GM23338 (cell line): ENCODE results near the gene MS4A12. TPM values are rescaled to one million over a fixed set of nuclear protein-coding genes. Genes with fewer than 3 reads are reported as not detected.

Source experiments
- polyA plus RNA-seq: library from polyadenylated mRNA; unstranded; fragments of >200 nt; fragmentation: Nextera tagmentation; extraction: Ambion mirVana; gene quantifications from 2 replicates; pipeline ENCODE4 v1.2.1, GENCODE V29; 2016
- total RNA-seq: library from RNA; depleted of rRNA; stranded (reverse); fragments of >200 nt; shearing (Covaris generic); gene quantifications from 2 replicates; pipeline ENCODE4 v1.2.3, GENCODE V29; 2014; rRNA removed

Gene MS4A12
- total and polyA plus RNA-seq, 2 experiments from 2014 or later = 0.21 to 0.34 TPM

Other genes with a start within 250 kb of the MS4A12 start
- not detected in 2 replicates for gene MS4A4E, start 249.6 kb upstream of the MS4A12 start, total RNA-seq
- gene MS4A4E, start 249.6 kb upstream of the MS4A12 start, polyA plus RNA-seq = not detected in 2 replicates
- not detected in 2 replicates for gene MS4A4A, start 212.1 kb upstream of the MS4A12 start, total RNA-seq
- not detected in 2 replicates for gene MS4A4A, start 212.1 kb upstream of the MS4A12 start, polyA plus RNA-seq
- not detected in 2 replicates for gene MS4A6E, start 165.5 kb upstream of the MS4A12 start, total RNA-seq
- not detected in 2 replicates for gene MS4A6E, start 165.5 kb upstream of the MS4A12 start, polyA plus RNA-seq
- 0.07 TPM in 1 of 2 replicates, not detected in the other for gene MS4A7, start 114.2 kb upstream of the MS4A12 start, total RNA-seq
- not detected in 2 replicates for gene MS4A7, start 114.2 kb upstream of the MS4A12 start, polyA plus RNA-seq
- gene MS4A14, start 96.3 kb upstream of the MS4A12 start, total RNA-seq = not detected in 2 replicates
- not detected in 2 replicates for gene MS4A14, start 96.3 kb upstream of the MS4A12 start, polyA plus RNA-seq
- not detected in 2 replicates for gene MS4A5, start 63.2 kb upstream of the MS4A12 start, total RNA-seq
- gene MS4A5, start 63.2 kb upstream of the MS4A12 start, polyA plus RNA-seq = not detected in 2 replicates
- not detected in 2 replicates for gene MS4A1, start 36.9 kb upstream of the MS4A12 start, total RNA-seq
- gene MS4A1, start 36.9 kb upstream of the MS4A12 start, polyA plus RNA-seq = 0.23 and 0.80 TPM in 2 replicates
- not detected in 2 replicates for gene MS4A13, start 22.6 kb downstream of the MS4A12 start, total RNA-seq
- not detected in 2 replicates for gene MS4A13, start 22.6 kb downstream of the MS4A12 start, polyA plus RNA-seq
- not detected in 2 replicates for gene MS4A8, start 206.8 kb downstream of the MS4A12 start, total RNA-seq
- gene MS4A8, start 206.8 kb downstream of the MS4A12 start, polyA plus RNA-seq = not detected in 2 replicates
- gene MS4A18, start 231.9 kb downstream of the MS4A12 start, total RNA-seq = not detected in 2 replicates
- not detected in 2 replicates for gene MS4A18, start 231.9 kb downstream of the MS4A12 start, polyA plus RNA-seq